PC-3 (cell line): ENCODE results near the gene HS2ST1. TPM values are rescaled to one million over a fixed set of nuclear protein-coding genes. Genes with fewer than 3 reads are reported as not detected.

Experiments used
- ATAC-seq: fragments of 200-7000 bp; cut with Tn5 transposase; 2 replicates; pipeline ENCODE4 v1.9.1; 2020; ENCODE audit warnings: mild to moderate bottlenecking, moderate library complexity
- BruUV-seq: library from RNA; stranded (reverse); fragments of 400-500 nt; replicated peaks from 2 replicates; lab custom pipeline; 2021; lab: Mats Ljungman, UMichigan
- CTCF ChIA-PET: fragments of 300-600 bp; sonication (Branson Sonifier 250); formaldehyde crosslinking; loops from one replicate; lab custom pipeline; 2022; ENCODE audit warnings: antibody characterized with exemption; lab: Charles Lee
- POLR2A ChIA-PET: fragments of 300-600 bp; sonication (Branson Sonifier 250); formaldehyde crosslinking; loops from one replicate; lab custom pipeline; 2022; ENCODE audit warnings: antibody characterized with exemption; ENCODE audit not compliant: unreplicated experiment; lab: Charles Lee
- DNase-seq: peaks from one replicate; pipeline ENCODE4 v3.0.0-alpha.2; 2015
- H2AFZ ChIP-seq: fragments of 300-600 bp; sonication (generic); 2 replicates; pipeline ENCODE4 v1.6.0; 2016; ENCODE audit warnings: antibody characterized with exemption, low read length
- H3F3A ChIP-seq: fragments of 300-600 bp; sonication (generic); one replicate; pipeline ENCODE4 v1.6.0; 2017; ENCODE audit warnings: antibody characterized with exemption, low read length, control low read depth, mild to moderate bottlenecking; ENCODE audit not compliant: unreplicated experiment
- H3K27ac ChIP-seq: fragments of 300-600 bp; sonication (generic); 2 replicates; pipeline ENCODE4 v1.5.1; 2016; ENCODE audit warnings: mild to moderate bottlenecking, low read length
- H3K27me3 ChIP-seq: fragments of 300-600 bp; sonication (generic); 2 replicates; pipeline ENCODE4 v1.6.1; 2016; ENCODE audit warnings: low read length, mixed read lengths
- H3K36me3 ChIP-seq: fragments of 300-600 bp; sonication (generic); 2 replicates; pipeline ENCODE4 v1.6.1; 2016; ENCODE audit warnings: low read depth, mixed run types, low read length, mixed read lengths
- H3K4me1 ChIP-seq: fragments of 300-600 bp; sonication (generic); 2 replicates; pipeline ENCODE4 v1.5.1; 2016; ENCODE audit warnings: low read length; ENCODE audit not compliant: insufficient read depth
- H3K4me2 ChIP-seq: fragments of 300-600 bp; sonication (generic); 2 replicates; pipeline ENCODE4 v1.6.0; 2016; ENCODE audit warnings: low read length
- H3K4me3 ChIP-seq: fragments of 300-600 bp; sonication (generic); 2 replicates; pipeline ENCODE4 v1.5.1; 2016; ENCODE audit warnings: mild to moderate bottlenecking, low read length, mixed read lengths
- H3K79me2 ChIP-seq: fragments of 300-600 bp; sonication (generic); 2 replicates; pipeline ENCODE4 v1.6.1; 2017; ENCODE audit warnings: low read length, mixed read lengths
- H3K9ac ChIP-seq: fragments of 300-600 bp; sonication (generic); 2 replicates; pipeline ENCODE4 v1.6.0; 2016; ENCODE audit warnings: mild to moderate bottlenecking, low read length
- H3K9me2 ChIP-seq: fragments of 300-600 bp; sonication (generic); replicated peaks from 2 replicates; pipeline ENCODE4 v1.6.1; 2016; ENCODE audit warnings: mixed run types, low read length, mixed read lengths
- H3K9me3 ChIP-seq: fragments of 300-600 bp; sonication (generic); 2 replicates; pipeline ENCODE4 v1.6.1; 2016; ENCODE audit warnings: low read length, mixed read lengths
- H4K20me1 ChIP-seq: fragments of 300-600 bp; sonication (generic); 2 replicates; pipeline ENCODE4 v1.6.1; 2016; ENCODE audit warnings: low read length, mixed read lengths
- EZH2 ChIP-seq: fragments of 300-600 bp; sonication (generic); IDR thresholded peaks from one replicate; pipeline ENCODE4 v1.6.1; 2017; ENCODE audit warnings: antibody characterized with exemption, mild to moderate bottlenecking, low read length; ENCODE audit not compliant: unreplicated experiment
- EZH2phosphoT487 ChIP-seq: fragments of 300-600 bp; sonication (generic); IDR thresholded peaks from 2 replicates; pipeline ENCODE4 v1.6.1; 2018; ENCODE audit warnings: mild to moderate bottlenecking, antibody characterized with exemption, low read length, borderline replicate concordance
- intact Hi-C: fragments of 100-400 bp; cut with micrococcal nuclease; formaldehyde crosslinking; loops from 2 replicates; pipeline ENCODE4 v1.9.0; 2023
- total RNA-seq: library from RNA; depleted of rRNA; stranded (reverse); fragments of >200 nt; gene quantifications from 2 replicates; pipeline ENCODE4 v1.2.3, GENCODE V29; 2014
- TF ChIP-seq, protein P1 (sequence below): fragments of 300-600 bp; sonication (generic); conservative IDR thresholded peaks from 2 replicates; pipeline ENCODE4 v1.5.1; 2017; ENCODE audit warnings: antibody characterized with exemption, low read depth, mild to moderate bottlenecking, low read length

Gene HS2ST1
- total RNA-seq, 1 experiment from 2014 or later = 15.3 TPM

DNA sequence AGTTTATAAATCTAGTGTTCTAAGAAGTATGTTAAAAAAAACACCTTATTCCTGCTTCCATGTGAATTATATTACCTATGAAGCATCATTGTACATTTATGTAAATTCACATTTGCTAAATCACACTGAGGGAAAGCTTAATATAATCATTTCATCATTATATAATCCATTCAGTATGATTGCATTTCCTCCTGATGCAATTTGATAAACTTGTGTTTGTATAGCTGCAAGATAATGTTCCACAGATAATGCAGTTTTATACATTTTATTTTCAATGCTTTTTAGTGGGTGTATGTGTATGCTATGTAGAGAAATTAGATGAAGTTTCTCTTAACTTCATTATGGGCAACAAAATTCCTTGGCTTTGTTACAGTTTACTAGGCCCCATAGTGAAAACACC lies 79.6 kb downstream of the HS2ST1 start:
- no TSS peak for BruUV-seq
- Histone ChIP-seq H3K27ac (no peak overlapping the region), H2AFZ (no peak overlapping the region), H3K4me1 (peaks cover 25% of the 10 kb centered on the region), H3K79me2 (no peaks in the 10 kb centered on the region), H3K36me3 (no peaks in the 10 kb centered on the region), H3K4me2 (no peak overlapping the region), H3F3A (no peaks in the 10 kb centered on the region), H4K20me1 (no peaks in the 10 kb centered on the region), H3K9me3 (no peaks in the 10 kb centered on the region), H3K9me2 (no peaks in the 10 kb centered on the region), H3K9ac (no peak overlapping the region), H3K4me3 (no peak overlapping the region), H3K27me3 (no peaks in the 10 kb centered on the region)
- ChIA-PET POLR2A (no interaction called here), CTCF (no interaction called here)
- DNase-seq (no peak), ATAC-seq (no peak)
- TF ChIP-seq, protein P1, sequence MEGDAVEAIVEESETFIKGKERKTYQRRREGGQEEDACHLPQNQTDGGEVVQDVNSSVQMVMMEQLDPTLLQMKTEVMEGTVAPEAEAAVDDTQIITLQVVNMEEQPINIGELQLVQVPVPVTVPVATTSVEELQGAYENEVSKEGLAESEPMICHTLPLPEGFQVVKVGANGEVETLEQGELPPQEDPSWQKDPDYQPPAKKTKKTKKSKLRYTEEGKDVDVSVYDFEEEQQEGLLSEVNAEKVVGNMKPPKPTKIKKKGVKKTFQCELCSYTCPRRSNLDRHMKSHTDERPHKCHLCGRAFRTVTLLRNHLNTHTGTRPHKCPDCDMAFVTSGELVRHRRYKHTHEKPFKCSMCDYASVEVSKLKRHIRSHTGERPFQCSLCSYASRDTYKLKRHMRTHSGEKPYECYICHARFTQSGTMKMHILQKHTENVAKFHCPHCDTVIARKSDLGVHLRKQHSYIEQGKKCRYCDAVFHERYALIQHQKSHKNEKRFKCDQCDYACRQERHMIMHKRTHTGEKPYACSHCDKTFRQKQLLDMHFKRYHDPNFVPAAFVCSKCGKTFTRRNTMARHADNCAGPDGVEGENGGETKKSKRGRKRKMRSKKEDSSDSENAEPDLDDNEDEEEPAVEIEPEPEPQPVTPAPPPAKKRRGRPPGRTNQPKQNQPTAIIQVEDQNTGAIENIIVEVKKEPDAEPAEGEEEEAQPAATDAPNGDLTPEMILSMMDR = no peak
- TF ChIP-seq EZH2 (no peak), EZH2phosphoT487 (no peak)
- intact Hi-C loops = loop anchor here (5.0 to 10.0 kb wide), 2 partner anchors 33 to 61 kb away; no protein-coding TSS in a partner anchor

DNA sequence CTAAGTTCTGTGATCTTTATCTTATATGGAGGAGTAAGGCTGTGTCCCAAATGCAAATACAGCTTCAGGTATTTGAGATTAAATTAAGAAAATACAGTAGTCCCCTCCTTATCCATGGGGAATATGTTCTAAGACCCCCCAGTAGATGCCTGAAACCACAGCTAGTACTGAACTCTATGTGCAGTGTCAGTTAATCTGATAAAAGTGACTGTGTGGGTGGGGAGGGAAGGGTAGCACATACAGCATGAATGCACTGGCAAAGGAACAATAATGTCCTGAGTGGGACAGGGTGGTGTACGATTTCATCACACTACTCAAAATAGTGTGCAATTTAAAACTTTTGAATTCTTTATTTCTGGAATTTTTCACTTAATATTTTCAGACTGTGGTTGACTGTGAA lies 83.1 kb downstream of the HS2ST1 start:
- ChIA-PET CTCF (no interaction called here), POLR2A (no interaction called here)
- Histone ChIP-seq H3K4me1 (peaks cover 21% of the 10 kb centered on the region), H2AFZ (no peak overlapping the region), H3K4me3 (no peak overlapping the region), H3F3A (no peaks in the 10 kb centered on the region), H3K79me2 (no peaks in the 10 kb centered on the region), H3K4me2 (no peak overlapping the region), H3K27ac (no peak overlapping the region), H3K9me3 (no peaks in the 10 kb centered on the region), H3K27me3 (no peaks in the 10 kb centered on the region), H3K9ac (no peak overlapping the region), H3K9me2 (no peaks in the 10 kb centered on the region), H3K36me3 (no peaks in the 10 kb centered on the region), H4K20me1 (no peaks in the 10 kb centered on the region)
- no TSS peak for BruUV-seq
- TF ChIP-seq, protein P1 = no peak
- no peak for TF ChIP-seq EZH2
- no peak for TF ChIP-seq EZH2phosphoT487
- ATAC-seq = no peak
- DNase-seq = no peak
- intact Hi-C loops = loop anchor here (10.0 kb wide), 1 partner anchor 57 kb away; no protein-coding TSS in a partner anchor

DNA sequence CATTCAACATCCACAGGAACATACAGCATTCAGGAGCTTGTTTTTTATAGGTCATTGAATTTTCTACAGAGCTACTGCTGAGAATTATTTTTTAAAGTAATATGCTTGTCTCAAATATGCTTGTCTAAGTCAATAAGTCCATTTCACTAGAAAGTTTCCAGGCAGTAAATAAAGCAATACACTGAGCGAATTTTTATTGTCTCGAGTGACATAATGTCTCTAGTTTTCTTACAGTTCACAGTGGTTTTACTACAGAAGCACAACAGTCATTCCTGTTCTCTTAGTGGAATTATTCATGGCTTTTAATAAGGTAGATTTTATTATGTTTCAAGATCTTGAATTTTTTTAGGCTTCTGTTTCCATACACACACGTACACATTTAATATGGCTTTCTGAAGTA lies 83.8 kb downstream of the HS2ST1 start:
- intact Hi-C loops = loop anchor here (10.0 kb wide), 1 partner anchor 57 kb away; no protein-coding TSS in a partner anchor
- DNase-seq = no peak
- H3K4me2 ChIP-seq = no peak overlapping the region
- peak; percentile 45; the same call in 1 of the 2 replicates for ATAC-seq
- no peaks in the 10 kb centered on the region for H3F3A ChIP-seq
- TF ChIP-seq EZH2phosphoT487 = no peak
- no peak for TF ChIP-seq EZH2
- TF ChIP-seq, protein P1 = no peak
- CTCF ChIA-PET = no interaction called here
- H3K4me3 ChIP-seq = no peak overlapping the region
- no TSS peak for BruUV-seq
- H4K20me1 ChIP-seq = no peaks in the 10 kb centered on the region
- H3K9me2 ChIP-seq = no peaks in the 10 kb centered on the region
- H3K9me3 ChIP-seq = no peaks in the 10 kb centered on the region
- H3K27me3 ChIP-seq = no peaks in the 10 kb centered on the region
- no peaks in the 10 kb centered on the region for H3K79me2 ChIP-seq
- no peak overlapping the region for H3K9ac ChIP-seq
- no peak overlapping the region for H2AFZ ChIP-seq
- H3K4me1 ChIP-seq = peaks cover 13% of the 10 kb centered on the region
- no peak overlapping the region for H3K27ac ChIP-seq
- POLR2A ChIA-PET = no interaction called here
- no peaks in the 10 kb centered on the region for H3K36me3 ChIP-seq
